ENCODE results near the gene MOSPD2. TPM values are rescaled to one million over a fixed set of nuclear protein-coding genes. Genes with fewer than 3 reads are reported as not detected.
A peak's percentile ranks its signal among the peaks of the same experiment; 100 is the strongest.

MOSPD2 gene
- total RNA-seq, 1 experiment from 2014 or later = 6.4 TPM

GRCh38 chrX:14873676-14874049 lies 442 bp downstream of the MOSPD2 start:
- H2AFZ ChIP-seq (ENCODE audit: low read length) = no peak overlapping the region
- H3K27me3 ChIP-seq (ENCODE audit: insufficient read depth, low read length) = no peaks in the 10 kb centered on the region
- H3K56ac ChIP-seq (ENCODE audit: insufficient read length, low read depth, low read length) = no peak overlapping the region
- H3K23ac ChIP-seq (ENCODE audit: insufficient read length, low read depth, low read length) = no peak overlapping the region
- H3K14ac ChIP-seq (ENCODE audit: insufficient read depth, low read length) = no peak overlapping the region
- H3T11ph ChIP-seq (ENCODE audit: low read length) = no peak overlapping the region
- DNase-seq = no peak
- H3K9me3 ChIP-seq (ENCODE audit: control insufficient read depth, low read depth, low read length) = no peaks in the 10 kb centered on the region
- Mint-ChIP-seq H3K27me3 (ENCODE audit: low read depth) (no peaks in the 10 kb centered on the region), H3K27ac (peak overlapping the region in 2 of 3 experiments; percentile 48 to 88; a peak in 4 of 7 replicates), H3K9me3 (peaks cover 57 to 58% of the 10 kb centered on the region in 2 experiments), H3K36me3 (ENCODE audit: insufficient read depth in 1 of 3, low read depth in 3 of 3) (peaks cover 10 to 13% (median 13%) of the 10 kb centered on the region in 3 experiments), H3K4me3 (peak overlapping the region; percentile 78 to 85), H3K4me1 (peaks cover 2 to 5% of the 10 kb centered on the region in 2 experiments; a peak in 3 of 4 replicates)
- H4K91ac ChIP-seq (ENCODE audit: insufficient read length, low read depth, low read length) = no peak overlapping the region
- peak overlapping the region; percentile 35 for H3K9ac ChIP-seq (ENCODE audit: extremely low read depth, insufficient read length, low read length)
- no peaks in the 10 kb centered on the region for H3K4me1 ChIP-seq (ENCODE audit: insufficient read depth, low read length)
- no peak overlapping the region for H2AK5ac ChIP-seq (ENCODE audit: insufficient read length, low read length)
- H3K79me2 ChIP-seq (ENCODE audit: insufficient read depth, low read length) = peaks cover 2% of the 10 kb centered on the region; the same call in 1 of the 2 replicates
- H3K18ac ChIP-seq (ENCODE audit: insufficient read length, low read depth, low read length) = no peak overlapping the region
- no peak overlapping the region for H4K5ac ChIP-seq (ENCODE audit: insufficient read length, low read depth, low read length)
- no peak overlapping the region for H2BK15ac ChIP-seq (ENCODE audit: low read depth, low read length)
- H3K27ac ChIP-seq (ENCODE audit: insufficient read length, low read depth, low read length) = no peak overlapping the region
- no peak overlapping the region for H4K8ac ChIP-seq (replicated peaks; ENCODE audit: insufficient read length, low read depth, low read length)
- peak overlapping the region; percentile 81 for H3K4me2 ChIP-seq (ENCODE audit: insufficient read depth, insufficient read length, low read length)
- H2BK20ac ChIP-seq (ENCODE audit: low read depth, low read length, poor library complexity, severe bottlenecking) = no peak overlapping the region
- TF ChIP-seq CTCF (conservative IDR thresholded peaks at IDR 0.05) = no peak
- H2BK120ac ChIP-seq (ENCODE audit: low read depth, low read length, poor library complexity, severe bottlenecking) = no peak overlapping the region
- no CpG with 5 or more reads among the region's 8 CpGs for WGBS (ENCODE audit: extremely low coverage, insufficient read length, low lambda C conversion rate)
- no peaks in the 10 kb centered on the region for H4K20me1 ChIP-seq (ENCODE audit: control insufficient read depth, insufficient read depth, insufficient read length)
- H3K79me1 ChIP-seq (ENCODE audit: insufficient read depth, low read depth, low read length, poor library complexity, severe bottlenecking) = peaks cover 2% of the 10 kb centered on the region
- H3K4ac ChIP-seq (ENCODE audit: low read depth, low read length) = no peak overlapping the region
- peaks cover 5% of the 10 kb centered on the region for H3K23me2 ChIP-seq (ENCODE audit: insufficient read length, low read depth, low read length, poor library complexity, severe bottlenecking)
- no peak overlapping the region for H2BK12ac ChIP-seq (ENCODE audit: insufficient read length, low read depth, low read length)
- no peak overlapping the region for H2BK5ac ChIP-seq (ENCODE audit: insufficient read length, low read length)

Data from H9 (cell line).